Measurements from ENCODE around the gene OR2AT4. TPM values are rescaled to one million over a fixed set of nuclear protein-coding genes. Genes with fewer than 3 reads are reported as not detected.

Gene OR2AT4
- total RNA-seq, 2 donors from 2014 or later = under 0.01 TPM; not detected in 1

GRCh38 chr11:75079546-75079945 lies 17.1 kb downstream of the OR2AT4 start:
- DNase-seq = no peak
- no peaks in the 10 kb centered on the region for H3K9me3 ChIP-seq
- TF ChIP-seq POLR2A (IDR thresholded peaks at IDR 0.05) (no peak), CTCF (IDR thresholded peaks at IDR 0.05) (no peak)
- no peak overlapping the region for H3K27ac ChIP-seq
- intact Hi-C loops (cut with DNase I) = no loop called here
- ATAC-seq = no peak
- no peak overlapping the region for H3K4me3 ChIP-seq
- WGBS, 2 donors = 69 to 74% methylated on average over 4 of the region's 4 CpGs
- no peaks in the 10 kb centered on the region for H3K4me1 ChIP-seq
- no peaks in the 10 kb centered on the region for H3K36me3 ChIP-seq (replicated peaks in 1 of 2; ENCODE audit: insufficient read depth in 1 of 2, low read depth in 2 of 2)
- H3K27me3 ChIP-seq = no peaks in the 10 kb centered on the region

GRCh38 chr11:75078233-75078632 lies 18.4 kb downstream of the OR2AT4 start:
- intact Hi-C loops (cut with DNase I) = no loop called here
- WGBS, 2 donors = 69 to 75% methylated on average over 2 of the region's 2 CpGs

GRCh38 chr11:75077316-75077715 lies 19.4 kb downstream of the OR2AT4 start:
- TF ChIP-seq POLR2A (IDR thresholded peaks at IDR 0.05) (no peak), CTCF (IDR thresholded peaks at IDR 0.05) (no peak)
- Histone ChIP-seq H3K27ac (no peak overlapping the region), H3K4me3 (no peak overlapping the region), H3K4me1 (no peaks in the 10 kb centered on the region), H3K27me3 (no peaks in the 10 kb centered on the region), H3K36me3 (replicated peaks in 1 of 2; ENCODE audit: insufficient read depth in 1 of 2, low read depth in 2 of 2) (no peaks in the 10 kb centered on the region), H3K9me3 (no peaks in the 10 kb centered on the region)
- no peak for ATAC-seq
- intact Hi-C loops (cut with DNase I) = no loop called here
- 76% methylated on average over 7 of the region's 7 CpGs for WGBS, 2 donors
- no peak for DNase-seq

More at GRCh38 chr11:75078233-75078632, 18.4 kb downstream of the OR2AT4 start:
- H3K4me3 ChIP-seq = no peak overlapping the region
- H3K27ac ChIP-seq = no peak overlapping the region
- no peaks in the 10 kb centered on the region for H3K36me3 ChIP-seq (replicated peaks in 1 of 2; ENCODE audit: insufficient read depth in 1 of 2, low read depth in 2 of 2)
- no peak for ATAC-seq
- H3K9me3 ChIP-seq = no peaks in the 10 kb centered on the region
- no peak for TF ChIP-seq POLR2A (IDR thresholded peaks at IDR 0.05)
- TF ChIP-seq CTCF (IDR thresholded peaks at IDR 0.05) = no peak
- no peak for DNase-seq
- no peaks in the 10 kb centered on the region for H3K4me1 ChIP-seq
- no peaks in the 10 kb centered on the region for H3K27me3 ChIP-seq

- TF ChIP-seq CTCF (IDR thresholded peaks at IDR 0.05) = no peak
- TF ChIP-seq POLR2A (IDR thresholded peaks at IDR 0.05) = no peak
- intact Hi-C loops (cut with DNase I) = no loop called here
- no peak overlapping the region for H3K4me3 ChIP-seq
- H3K4me1 ChIP-seq = no peaks in the 10 kb centered on the region
- H3K36me3 ChIP-seq (replicated peaks in 1 of 2; ENCODE audit: insufficient read depth in 1 of 2, low read depth in 2 of 2) = no peaks in the 10 kb centered on the region
- H3K9me3 ChIP-seq = no peaks in the 10 kb centered on the region
- DNase-seq = no peak
- no peak overlapping the region for H3K27ac ChIP-seq
- ATAC-seq = no peak
- H3K27me3 ChIP-seq = no peaks in the 10 kb centered on the region
These were observed 20.0 kb downstream of the OR2AT4 start for GRCh38 chr11:75076671-75077070.

- no peaks in the 10 kb centered on the region for H3K9me3 ChIP-seq
- H3K4me1 ChIP-seq = no peaks in the 10 kb centered on the region
- intact Hi-C loops (cut with DNase I) = no loop called here
- no peaks in the 10 kb centered on the region for H3K36me3 ChIP-seq (replicated peaks in 1 of 2; ENCODE audit: insufficient read depth in 1 of 2, low read depth in 2 of 2)
- no peak overlapping the region for H3K4me3 ChIP-seq
- 84 to 86% methylated on average over 3 of the region's 3 CpGs for WGBS, 2 donors
- H3K27me3 ChIP-seq = no peaks in the 10 kb centered on the region
- ATAC-seq (no peak), DNase-seq (no peak)
- no peak overlapping the region for H3K27ac ChIP-seq
- TF ChIP-seq CTCF (IDR thresholded peaks at IDR 0.05) (no peak), POLR2A (IDR thresholded peaks at IDR 0.05) (no peak)
These were observed 23.1 kb downstream of the OR2AT4 start for GRCh38 chr11:75073459-75074190.

All from body of pancreas (tissue), 4 donors.